Cardiac fibroblast (primary cell): Measurements from ENCODE around the gene RBBP6.
"Not testable (repeated sequence)": the region's sequence is repeated elsewhere in the genome, so short reads cannot be mapped to it uniquely, and the experiment has no call there.

Experiments used
- DNase-seq, 2 donors: peaks; one replicate each; pipeline versions ENCODE4 v3.0.0 to v3.0.0-alpha.2; 2010; ENCODE audit warnings: low read depth in 2 of 2
- H3K4me3 ChIP-seq, 2 donors: replicated peaks in 1 of 2; 1 replicate in 1 of 2; 2 replicates in 1 of 2; pipeline ENCODE4 v1.5.1; 2011; ENCODE audit warnings: low read depth in 2 of 2, low read length in 2 of 2, mild to moderate bottlenecking in 2 of 2, moderate library complexity in 1 of 2
- TF ChIP-seq, protein P1 (sequence below): IDR thresholded peaks from one replicate; pipeline ENCODE4 v1.5.1; 2011; ENCODE audit warnings: low read depth, mild to moderate bottlenecking, low read length, inconsistent platforms

The RBBP6 gene, protein sequence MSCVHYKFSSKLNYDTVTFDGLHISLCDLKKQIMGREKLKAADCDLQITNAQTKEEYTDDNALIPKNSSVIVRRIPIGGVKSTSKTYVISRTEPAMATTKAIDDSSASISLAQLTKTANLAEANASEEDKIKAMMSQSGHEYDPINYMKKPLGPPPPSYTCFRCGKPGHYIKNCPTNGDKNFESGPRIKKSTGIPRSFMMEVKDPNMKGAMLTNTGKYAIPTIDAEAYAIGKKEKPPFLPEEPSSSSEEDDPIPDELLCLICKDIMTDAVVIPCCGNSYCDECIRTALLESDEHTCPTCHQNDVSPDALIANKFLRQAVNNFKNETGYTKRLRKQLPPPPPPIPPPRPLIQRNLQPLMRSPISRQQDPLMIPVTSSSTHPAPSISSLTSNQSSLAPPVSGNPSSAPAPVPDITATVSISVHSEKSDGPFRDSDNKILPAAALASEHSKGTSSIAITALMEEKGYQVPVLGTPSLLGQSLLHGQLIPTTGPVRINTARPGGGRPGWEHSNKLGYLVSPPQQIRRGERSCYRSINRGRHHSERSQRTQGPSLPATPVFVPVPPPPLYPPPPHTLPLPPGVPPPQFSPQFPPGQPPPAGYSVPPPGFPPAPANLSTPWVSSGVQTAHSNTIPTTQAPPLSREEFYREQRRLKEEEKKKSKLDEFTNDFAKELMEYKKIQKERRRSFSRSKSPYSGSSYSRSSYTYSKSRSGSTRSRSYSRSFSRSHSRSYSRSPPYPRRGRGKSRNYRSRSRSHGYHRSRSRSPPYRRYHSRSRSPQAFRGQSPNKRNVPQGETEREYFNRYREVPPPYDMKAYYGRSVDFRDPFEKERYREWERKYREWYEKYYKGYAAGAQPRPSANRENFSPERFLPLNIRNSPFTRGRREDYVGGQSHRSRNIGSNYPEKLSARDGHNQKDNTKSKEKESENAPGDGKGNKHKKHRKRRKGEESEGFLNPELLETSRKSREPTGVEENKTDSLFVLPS (N-terminal part only)

GRCh38 chr16:24539295-24539849 is at the start of gene RBBP6:
Gene RBBP6 (plus strand): TSS chr16:24539566. CDS start chr16:24540627, 1,061 bp downstream.
- H3K4me3 ChIP-seq: peak within 1 kb of the TSS; percentile 84 to 85
- peak; percentile 97 to 99 for DNase-seq
- TF ChIP-seq, protein P1, sequence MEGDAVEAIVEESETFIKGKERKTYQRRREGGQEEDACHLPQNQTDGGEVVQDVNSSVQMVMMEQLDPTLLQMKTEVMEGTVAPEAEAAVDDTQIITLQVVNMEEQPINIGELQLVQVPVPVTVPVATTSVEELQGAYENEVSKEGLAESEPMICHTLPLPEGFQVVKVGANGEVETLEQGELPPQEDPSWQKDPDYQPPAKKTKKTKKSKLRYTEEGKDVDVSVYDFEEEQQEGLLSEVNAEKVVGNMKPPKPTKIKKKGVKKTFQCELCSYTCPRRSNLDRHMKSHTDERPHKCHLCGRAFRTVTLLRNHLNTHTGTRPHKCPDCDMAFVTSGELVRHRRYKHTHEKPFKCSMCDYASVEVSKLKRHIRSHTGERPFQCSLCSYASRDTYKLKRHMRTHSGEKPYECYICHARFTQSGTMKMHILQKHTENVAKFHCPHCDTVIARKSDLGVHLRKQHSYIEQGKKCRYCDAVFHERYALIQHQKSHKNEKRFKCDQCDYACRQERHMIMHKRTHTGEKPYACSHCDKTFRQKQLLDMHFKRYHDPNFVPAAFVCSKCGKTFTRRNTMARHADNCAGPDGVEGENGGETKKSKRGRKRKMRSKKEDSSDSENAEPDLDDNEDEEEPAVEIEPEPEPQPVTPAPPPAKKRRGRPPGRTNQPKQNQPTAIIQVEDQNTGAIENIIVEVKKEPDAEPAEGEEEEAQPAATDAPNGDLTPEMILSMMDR: no peak

DNA sequence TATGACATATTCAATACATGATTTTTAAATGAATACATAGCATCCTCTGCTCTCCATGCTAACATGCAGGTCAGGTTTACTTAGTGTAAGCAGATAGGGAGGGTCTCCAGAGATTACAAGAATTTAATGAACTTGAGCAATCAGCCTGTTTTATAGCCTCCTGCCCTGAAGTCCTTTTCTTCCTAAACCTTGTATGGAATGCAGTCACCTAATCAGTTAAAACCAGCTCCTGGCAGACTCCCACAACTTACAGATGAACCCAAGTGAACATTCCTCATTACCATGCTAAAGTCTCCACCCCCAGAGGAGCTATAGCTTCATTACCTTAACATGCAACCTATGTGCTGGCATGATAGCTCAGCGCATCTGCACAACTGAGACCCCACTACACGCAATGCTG is 48.5 kb upstream of the RBBP6 start:
- TF ChIP-seq, protein P1: no peak
- DNase-seq: no peak
- H3K4me3 ChIP-seq: no peak overlapping the region

- TF ChIP-seq, protein P1: no peak
- no peak for DNase-seq
- H3K4me3 ChIP-seq: no peak overlapping the region
Measured at GRCh38 chr16:24491731-24492130, 47.6 kb upstream of the RBBP6 start.

- TF ChIP-seq, protein P1: no peak
- DNase-seq: no peak
- no peak overlapping the region for H3K4me3 ChIP-seq
Measured at GRCh38 chr16:24493821-24494220, 45.5 kb upstream of the RBBP6 start.

- not testable (repeated sequence) for DNase-seq, H3K4me3 ChIP-seq
Measured at GRCh38 chr16:24495207-24495606, 44.2 kb upstream of the RBBP6 start.

GRCh38 chr16:24497440-24497839 is 41.9 kb upstream of the RBBP6 start:
- no peak overlapping the region for H3K4me3 ChIP-seq
- TF ChIP-seq, protein P1: no peak
- DNase-seq: peak; percentile 9 to 23
